Testis (tissue), 2 donors: ENCODE measurements around the gene MYBPHL.

ENCODE experiments used
- CTCF ChIP-seq, 3 experiments: fragments of 450-650 bp in 2 of 3; fragments of 200-600 bp in 1 of 3; sonication (generic) in 1 of 3; IDR thresholded peaks; one replicate each; pipeline ENCODE4 v1.5.1; 2016 to 2019; ENCODE audit warnings: antibody characterized with exemption in 3 of 3, mild to moderate bottlenecking in 2 of 3, moderate library complexity in 1 of 3
- POLR2A ChIP-seq: fragments of 450-650 bp; IDR thresholded peaks from one replicate; pipeline ENCODE4 v1.6.1; 2017; ENCODE audit warnings: antibody characterized with exemption, mild to moderate bottlenecking, moderate library complexity

GRCh38 chr1:109356505-109356904 is 49.7 kb upstream of the MYBPHL start:
- TF ChIP-seq CTCF (IDR thresholded peaks at IDR 0.05), result no peak
- no peak for TF ChIP-seq POLR2A
